Heart left ventricle (tissue), 13 donors: ENCODE measurements around the gene CLEC4E.

ENCODE experiments used
- POLR2A ChIP-seq, 2 donors: fragments of 450-650 bp; IDR thresholded peaks; one replicate each; pipeline ENCODE4 v1.6.1; 2017; ENCODE audit warnings: antibody characterized with exemption in 2 of 2, mild to moderate bottlenecking in 2 of 2, moderate library complexity in 2 of 2
- TF ChIP-seq, protein P1 (sequence below), 12 donors: fragments of 200-600 bp; sonication (generic) in 4 of 12; IDR thresholded peaks; one replicate each; pipeline versions ENCODE4 v1.5.0 to v1.8.0; 2018 to 2022; ENCODE audit warnings: antibody characterized with exemption in 12 of 12, mild to moderate bottlenecking in 5 of 12
- donor health status: ischemic (EF 13 %, LVEDD 7.1; RV severe dilation, severe dysfunction).
- donor health status: DM: no; HTN: yes; CAD: no.
- donor health status: DM: no; HTN: no; CAD: no.
- donor health status: ischemic (EF 25% LVEDD 6.9; RV normal size, moderate dysfunction).
- donor health status: ischemic (EF 25% LVEDD 5.7; RV mildly dilated, moderate dysfunction).
- donor health status: ischemic (EF 35%, LVEDD 5.7; RV mildly dilated, moderate dysfunction).
- donor health status: nonischemic (EF 11% LVEDD 7.7; RV severe dilation, severe dysfunction).
- donor health status: DM: yes; HTN: yes; CAD: no.
- donor health status: PGD.
- donor health status: ischemic (EF 29% LVEDD 5.4; RV normal size, mild dysfunction).
- donor health status: nonischemic (EF 23%, LVEDD 6.1; RV moderate dilation, normal function).

- TF ChIP-seq POLR2A (IDR thresholded peaks at IDR 0.05) = no peak
- TF ChIP-seq, protein P1, sequence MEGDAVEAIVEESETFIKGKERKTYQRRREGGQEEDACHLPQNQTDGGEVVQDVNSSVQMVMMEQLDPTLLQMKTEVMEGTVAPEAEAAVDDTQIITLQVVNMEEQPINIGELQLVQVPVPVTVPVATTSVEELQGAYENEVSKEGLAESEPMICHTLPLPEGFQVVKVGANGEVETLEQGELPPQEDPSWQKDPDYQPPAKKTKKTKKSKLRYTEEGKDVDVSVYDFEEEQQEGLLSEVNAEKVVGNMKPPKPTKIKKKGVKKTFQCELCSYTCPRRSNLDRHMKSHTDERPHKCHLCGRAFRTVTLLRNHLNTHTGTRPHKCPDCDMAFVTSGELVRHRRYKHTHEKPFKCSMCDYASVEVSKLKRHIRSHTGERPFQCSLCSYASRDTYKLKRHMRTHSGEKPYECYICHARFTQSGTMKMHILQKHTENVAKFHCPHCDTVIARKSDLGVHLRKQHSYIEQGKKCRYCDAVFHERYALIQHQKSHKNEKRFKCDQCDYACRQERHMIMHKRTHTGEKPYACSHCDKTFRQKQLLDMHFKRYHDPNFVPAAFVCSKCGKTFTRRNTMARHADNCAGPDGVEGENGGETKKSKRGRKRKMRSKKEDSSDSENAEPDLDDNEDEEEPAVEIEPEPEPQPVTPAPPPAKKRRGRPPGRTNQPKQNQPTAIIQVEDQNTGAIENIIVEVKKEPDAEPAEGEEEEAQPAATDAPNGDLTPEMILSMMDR (IDR thresholded peaks at IDR 0.05) = no peak
These were observed 39.0 kb downstream of the CLEC4E start for GRCh38 chr12:8501720-8502119.
